GM18909 (cell line): Measurements from ENCODE around the gene GPATCH2L.

Source experiments
- ATAC-seq: cut with Tn5 transposase; IDR thresholded peaks from one replicate; pipeline ENCODE4 v1.9.1; 2021; ENCODE audit warnings: mild to moderate bottlenecking; ENCODE audit not compliant: unreplicated experiment, poor library complexity

GPATCH2L gene

DNA sequence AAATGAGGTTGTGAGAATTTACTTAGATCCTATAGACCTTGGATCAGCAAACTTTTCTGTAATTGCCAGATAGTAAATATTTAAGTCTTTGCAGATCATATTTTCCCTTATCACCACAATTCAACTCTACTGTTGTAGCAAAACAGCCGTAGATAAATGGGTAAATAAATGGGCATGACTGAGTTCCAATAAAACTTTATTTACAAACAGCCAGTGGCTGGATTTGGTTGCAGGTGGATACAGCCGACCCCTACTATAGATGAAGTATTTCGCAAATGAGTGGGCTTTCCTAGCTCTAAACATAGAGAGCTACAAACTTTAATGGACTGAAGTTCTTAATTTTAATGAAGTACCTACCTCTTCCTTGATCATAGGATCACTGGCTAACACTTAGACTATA lies 100.7 kb downstream of the GPATCH2L start:
- no peak for ATAC-seq

DNA sequence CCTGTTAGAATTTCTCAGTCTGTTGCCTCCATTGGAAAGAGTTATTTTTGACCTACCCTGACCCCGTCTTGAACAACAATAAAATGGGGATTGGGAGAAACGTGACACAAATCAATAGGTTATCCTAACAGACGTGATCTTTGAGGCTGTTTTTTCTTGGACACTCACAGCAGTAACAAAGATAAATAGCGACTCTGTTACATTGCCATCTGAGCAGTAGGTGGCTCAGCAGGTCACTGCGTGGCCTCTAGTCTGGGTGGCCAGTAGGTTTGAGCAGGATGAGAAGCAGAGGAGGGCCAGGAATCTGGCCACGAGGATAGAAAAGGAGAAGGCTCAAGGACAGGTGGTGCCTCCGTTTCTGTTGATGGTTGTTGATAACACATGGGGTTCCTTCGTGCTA lies 101.4 kb downstream of the GPATCH2L start:
- ATAC-seq: no peak

DNA sequence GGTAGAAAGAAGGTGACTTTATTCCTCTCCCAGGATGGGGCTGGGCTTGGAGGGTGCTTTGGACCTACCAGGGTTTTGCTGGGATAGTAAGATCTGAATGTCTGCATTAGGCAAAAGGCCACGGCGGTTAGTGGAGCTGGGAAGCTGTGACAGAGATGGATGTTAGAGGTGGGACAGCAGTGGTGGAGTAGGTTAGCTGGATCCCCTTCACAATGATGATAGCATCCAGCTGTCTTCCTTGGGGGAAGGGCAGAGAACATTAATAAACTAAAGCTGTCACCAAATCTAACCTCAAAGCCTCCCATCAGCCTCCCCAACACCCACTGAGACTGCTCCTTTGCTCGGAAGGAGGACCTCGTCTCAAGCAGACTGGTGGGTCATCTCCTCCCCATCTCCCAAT lies 104.8 kb downstream of the GPATCH2L start:
- no peak for ATAC-seq

DNA sequence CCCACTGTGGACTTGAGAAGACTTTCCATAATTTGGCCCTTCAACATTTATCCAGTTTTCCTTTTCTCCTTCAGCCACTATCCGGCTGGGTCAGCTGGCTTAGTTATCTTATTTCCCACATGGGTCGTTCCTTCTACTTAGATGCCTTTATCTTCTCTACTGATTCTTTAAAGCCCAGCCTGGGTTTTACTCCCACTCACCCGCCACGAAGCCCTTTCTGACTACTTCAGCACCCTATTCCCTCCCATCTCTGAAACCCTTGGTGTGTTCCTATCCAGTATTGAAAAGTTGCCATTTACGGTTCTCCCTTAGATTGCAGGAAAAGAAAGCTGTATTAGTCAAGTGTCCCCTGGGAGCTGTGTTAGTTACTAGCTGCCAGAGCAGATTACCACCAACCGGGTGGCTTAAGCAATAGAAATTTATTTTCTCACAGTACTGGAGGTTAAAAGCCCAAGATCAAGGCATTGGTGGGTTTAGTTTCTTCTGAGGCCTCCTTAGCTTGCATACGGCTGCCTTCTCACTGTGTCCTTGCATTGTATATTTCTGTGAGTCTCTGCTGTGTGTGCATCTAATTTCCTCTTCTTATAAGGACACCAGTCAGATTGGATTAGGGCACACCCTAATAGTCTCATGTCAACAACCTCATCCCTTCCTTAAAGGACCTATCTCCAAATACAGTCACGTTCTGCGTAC lies 105.5 kb downstream of the GPATCH2L start:
- ATAC-seq: no peak

DNA sequence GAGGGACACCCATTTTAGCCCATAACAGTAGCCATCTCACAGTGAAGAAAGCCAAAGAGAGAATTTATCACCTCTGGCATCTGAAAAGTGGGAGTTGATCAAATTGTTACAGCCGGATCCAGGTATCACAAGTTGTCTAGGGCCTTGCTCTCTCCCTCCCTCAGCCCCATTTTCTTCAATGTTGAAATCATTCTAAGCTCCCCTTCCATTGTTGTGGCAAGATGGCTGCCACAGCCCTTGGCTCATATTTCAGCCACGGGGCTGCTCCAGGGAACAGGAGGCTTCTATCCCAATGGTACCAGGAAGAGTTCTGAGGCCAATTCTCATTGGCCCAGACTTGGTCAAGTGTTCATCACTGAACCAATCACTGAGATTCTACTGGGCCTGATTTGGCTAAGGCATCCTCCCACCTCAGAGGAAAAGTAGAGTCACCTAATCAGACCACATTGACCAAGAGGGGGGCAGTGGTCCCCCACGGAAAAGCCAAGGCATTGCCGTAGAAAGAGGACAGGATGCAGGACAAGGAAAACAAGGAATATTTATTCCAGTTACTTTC lies 106.2 kb downstream of the GPATCH2L start:
- ATAC-seq: no peak

DNA sequence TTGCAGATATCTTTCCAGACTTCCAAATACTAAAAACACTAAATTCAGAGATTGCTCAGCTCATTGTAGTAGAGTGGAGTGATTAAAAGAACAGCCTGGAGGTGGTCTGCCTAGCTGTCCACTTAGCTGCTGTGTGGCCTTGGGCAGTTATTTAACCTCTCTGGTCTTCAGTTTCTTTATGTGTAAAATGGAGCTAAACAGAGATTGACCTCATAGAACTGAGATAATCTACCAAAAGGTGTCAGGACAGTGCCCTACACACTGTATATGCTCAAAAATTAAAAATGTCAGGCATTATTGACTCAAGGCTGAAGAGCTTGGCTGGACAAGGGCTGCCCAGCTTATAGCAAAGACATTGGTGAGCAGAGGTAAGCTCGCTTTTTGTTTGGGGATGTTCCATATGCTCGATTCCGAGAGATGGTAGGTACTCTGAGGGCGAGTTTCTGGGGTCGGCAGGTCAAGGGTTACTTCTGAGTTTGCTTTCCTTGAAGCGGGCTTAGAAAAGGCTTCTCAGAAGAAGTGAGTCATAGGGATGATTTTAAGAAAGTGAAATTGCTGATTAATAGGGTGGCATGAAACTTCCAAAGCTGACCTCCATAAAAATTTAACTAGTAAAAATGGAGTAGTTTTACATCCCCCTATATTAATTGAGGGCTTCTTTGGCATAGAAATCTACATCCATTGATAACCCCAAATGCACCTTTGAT lies 107.5 kb downstream of the GPATCH2L start:
- ATAC-seq: no peak

DNA sequence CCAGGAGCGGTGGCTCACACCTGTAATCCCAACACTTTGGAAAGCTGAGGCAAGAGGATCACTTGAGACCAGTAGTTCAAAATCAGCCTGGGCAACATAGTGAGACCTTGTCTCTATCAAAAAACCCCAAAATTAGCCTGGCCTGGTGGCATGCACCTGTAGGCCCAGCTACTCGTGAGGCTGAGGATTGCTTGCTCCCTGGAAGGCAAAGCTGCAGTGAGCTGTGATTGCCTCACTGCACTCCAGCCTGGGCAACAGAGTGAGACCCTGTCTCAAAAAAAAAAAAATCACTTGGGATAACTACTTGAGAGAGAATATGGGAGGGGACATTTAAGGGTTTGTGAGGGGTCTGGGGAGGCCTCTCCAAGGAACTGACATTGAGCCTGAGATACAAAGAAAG lies 109.0 kb downstream of the GPATCH2L start:
- no peak for ATAC-seq

DNA sequence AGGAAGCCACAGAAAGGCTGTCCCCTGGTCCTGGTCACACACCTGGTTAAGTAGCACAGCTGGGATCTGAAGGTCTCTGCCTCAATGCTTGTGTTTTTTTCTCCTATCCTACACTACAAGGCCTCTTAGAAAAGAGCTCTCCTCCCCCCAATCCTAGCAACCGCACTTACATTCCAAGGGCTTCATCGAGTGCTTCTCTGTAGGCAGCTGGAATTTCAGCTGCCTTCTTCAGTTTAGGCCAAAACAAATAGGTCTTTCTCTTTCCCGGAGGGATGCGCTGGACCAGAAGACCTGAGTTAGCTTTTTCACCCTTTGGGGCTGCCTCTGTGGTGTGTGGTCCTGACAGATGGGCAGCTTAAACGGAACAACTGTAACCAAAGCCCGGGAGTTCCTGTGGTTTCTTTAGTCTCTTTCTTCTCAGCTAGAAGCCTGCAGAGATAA lies 109.7 kb downstream of the GPATCH2L start:
- no peak for ATAC-seq

DNA sequence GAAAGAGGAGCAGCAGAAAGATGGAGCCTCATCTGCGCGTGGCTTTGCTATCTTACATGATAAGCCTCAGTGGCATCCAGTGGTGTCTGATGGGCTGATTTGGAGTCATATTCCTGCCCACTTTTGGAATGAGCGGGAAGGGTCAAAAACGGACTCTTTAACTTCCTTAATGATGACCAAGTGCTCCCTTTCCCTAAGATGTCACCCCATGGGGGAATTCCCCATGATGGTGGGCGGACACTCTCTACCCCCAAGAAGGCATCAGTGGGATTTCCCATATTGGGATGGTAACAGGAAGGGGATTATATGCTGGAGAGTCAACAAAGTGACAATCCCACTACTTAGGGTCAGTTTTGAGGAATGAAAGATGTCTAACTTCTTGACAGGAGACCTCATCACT lies 110.9 kb downstream of the GPATCH2L start:
- ATAC-seq: no peak
